CD4-positive, alpha-beta T cell treated with Interleukin-6 for 4 hours (primary cell): ENCODE data around the gene CORO7.
"Not testable (repeated sequence)": the region's sequence is repeated elsewhere in the genome, so short reads cannot be mapped to it uniquely, and the experiment has no call there.

ENCODE experiments used
- DNase-seq: peaks from one replicate; pipeline ENCODE4 v3.0.0-alpha.2; 2020; ENCODE audit warnings: mixed read lengths

CORO7 gene

GRCh38 chr16:4349332-4349731 lies 67.1 kb downstream of the CORO7 start:
- no peak for DNase-seq

- DNase-seq: no peak
Measured at GRCh38 chr16:4347765-4348509, 68.5 kb downstream of the CORO7 start.

- DNase-seq: no peak
Measured at GRCh38 chr16:4347010-4347409, 69.4 kb downstream of the CORO7 start.

DNA sequence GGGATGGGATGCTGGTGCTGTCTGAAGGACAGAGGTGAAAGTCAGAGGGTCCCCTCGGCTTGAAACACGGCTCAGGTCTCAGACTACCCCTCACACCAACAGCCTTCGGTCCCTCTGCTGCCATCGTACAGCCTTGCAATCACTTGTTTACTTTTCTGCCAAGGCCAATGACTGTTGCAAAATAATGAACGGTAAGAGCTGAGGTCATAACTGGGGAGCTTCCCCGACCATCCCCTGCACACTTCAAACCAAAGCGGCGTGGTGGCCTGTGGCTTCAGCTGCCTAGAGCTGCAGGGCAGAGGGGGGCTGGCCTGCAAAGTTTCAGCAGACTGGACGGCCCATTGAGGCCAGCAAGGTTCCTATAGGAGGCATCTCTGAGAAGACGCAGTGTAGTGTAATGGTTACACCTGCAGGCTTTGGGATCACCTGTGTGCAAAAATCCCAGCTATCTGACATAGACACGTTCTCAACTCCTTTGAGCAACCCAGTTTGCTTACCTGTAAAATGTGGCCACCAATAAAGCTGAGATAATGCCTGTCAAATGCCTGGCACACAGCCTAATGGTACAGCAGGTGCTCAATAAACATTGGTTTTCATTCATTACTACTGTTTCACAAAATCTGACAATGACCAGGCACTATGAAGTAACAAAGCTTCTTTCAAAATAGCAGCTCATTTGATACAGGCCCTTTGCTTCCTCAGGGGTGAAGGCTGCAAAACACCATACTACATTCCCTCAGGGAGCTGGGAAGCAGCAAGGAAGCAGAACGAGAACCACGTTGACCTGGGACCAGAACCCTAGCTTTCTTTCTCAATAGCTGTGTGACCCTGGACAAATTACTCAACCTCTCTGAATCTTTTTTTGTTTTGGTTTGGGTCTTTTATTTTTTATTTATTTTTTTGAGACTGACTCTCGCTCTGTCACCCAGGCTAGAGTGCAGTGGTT lies 70.3 kb downstream of the CORO7 start:
- no peak for DNase-seq

GRCh38 chr16:4344983-4345835 lies 71.2 kb downstream of the CORO7 start:
- DNase-seq: no peak

- not testable (repeated sequence) for DNase-seq
Measured at GRCh38 chr16:4344300-4344982, 72.0 kb downstream of the CORO7 start.

DNA sequence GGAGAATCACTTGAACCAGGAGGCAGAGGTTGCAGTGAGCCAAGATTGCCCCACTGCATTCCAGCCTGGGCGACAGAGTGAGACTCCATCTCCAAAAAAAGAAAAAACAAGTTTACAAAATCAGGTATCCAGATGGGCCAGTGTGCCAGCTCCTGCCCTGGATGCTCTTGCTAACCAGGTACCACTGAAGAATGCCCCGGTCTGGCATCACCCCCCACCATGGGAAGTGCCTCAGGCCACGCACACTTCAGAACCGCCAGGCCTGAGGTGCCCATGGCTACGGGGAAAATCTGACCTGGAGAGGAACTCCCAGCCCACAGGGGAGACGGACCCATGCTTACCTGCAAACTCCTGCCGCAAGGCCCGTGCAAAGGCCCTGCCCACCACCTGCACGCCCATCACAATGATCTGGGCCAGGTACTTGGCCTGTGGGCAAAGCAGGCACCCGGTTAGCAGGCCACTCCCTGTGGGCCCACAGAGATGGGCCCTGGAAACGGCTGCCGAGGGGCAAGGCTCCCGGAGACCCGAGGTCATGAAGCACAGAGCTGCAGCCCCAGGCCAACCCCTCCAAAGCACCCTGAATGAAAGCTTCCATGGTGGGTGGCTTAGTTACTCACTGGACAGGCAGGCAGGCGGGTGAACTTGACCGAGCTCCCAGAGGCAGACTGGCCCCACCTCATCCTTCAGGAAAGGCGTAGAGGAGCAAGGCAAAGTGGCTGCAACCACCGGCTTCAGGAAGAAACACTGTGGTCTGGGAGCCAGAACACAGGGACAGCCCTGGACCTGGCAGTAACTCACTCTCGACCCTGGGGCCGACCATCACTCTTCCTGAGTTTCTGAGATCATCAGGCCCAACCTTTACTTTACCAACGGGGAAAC lies 73.3 kb downstream of the CORO7 start:
- DNase-seq: no peak

DNA sequence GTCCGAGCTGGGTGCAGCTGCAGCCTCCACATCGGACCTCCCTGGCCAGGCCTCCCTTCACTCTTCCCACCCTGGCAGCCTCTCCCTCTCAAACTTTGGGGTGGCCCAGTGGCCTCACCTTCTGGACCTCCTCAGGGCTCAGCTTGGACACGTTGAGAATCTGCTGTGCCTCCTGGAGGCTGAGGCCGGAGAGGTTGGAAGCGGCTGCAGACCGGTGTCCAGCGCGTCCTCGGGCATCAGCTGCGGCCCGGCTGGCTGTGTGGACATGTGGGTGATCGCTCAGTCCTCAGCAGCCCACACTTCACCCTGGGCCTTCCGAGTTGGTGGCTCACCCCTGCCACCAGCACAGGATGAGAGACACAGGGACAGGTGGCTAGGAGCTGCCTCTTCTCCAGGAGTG lies 75.1 kb downstream of the CORO7 start:
- DNase-seq: no peak

DNA sequence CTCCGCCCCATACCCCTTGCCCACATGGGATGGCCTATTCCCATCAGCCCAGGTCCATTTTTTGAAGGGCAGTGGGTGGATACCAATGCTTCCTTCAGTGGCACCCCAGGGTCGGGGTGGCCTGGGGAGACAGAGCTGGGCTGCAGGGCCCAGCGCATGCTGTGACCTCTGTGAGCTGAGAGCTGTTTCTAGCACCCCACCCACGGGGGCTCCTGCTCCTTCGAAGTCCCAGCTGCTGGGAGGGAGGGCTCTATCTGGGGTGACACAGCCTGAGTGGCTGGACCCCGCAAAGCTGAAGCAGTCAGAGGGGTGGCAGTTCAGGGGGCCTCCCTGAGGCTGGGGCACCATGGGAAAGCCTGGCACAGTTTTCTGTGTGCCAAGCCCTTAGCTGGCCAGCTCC lies 76.0 kb downstream of the CORO7 start:
- no peak for DNase-seq

DNA sequence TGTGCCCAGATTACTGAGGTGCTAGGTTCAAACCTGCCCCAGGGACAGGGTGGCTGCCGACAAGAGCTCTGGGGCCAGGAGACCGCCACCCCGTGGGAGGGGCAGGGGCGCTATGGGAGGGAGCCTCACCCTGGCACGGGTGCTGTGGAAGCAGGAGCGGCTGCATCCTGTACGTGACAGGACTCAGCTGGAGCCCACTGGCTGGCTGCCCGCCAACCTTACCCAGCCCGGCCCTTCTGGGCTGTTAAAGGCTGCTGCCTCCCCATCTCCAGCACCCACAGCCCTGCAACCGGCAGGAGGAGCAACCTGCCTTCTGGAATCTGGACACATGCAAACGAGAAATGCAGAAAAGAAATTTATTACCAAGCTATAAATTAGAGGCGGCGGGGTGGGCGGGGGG lies 76.5 kb downstream of the CORO7 start:
- DNase-seq: no peak

DNA sequence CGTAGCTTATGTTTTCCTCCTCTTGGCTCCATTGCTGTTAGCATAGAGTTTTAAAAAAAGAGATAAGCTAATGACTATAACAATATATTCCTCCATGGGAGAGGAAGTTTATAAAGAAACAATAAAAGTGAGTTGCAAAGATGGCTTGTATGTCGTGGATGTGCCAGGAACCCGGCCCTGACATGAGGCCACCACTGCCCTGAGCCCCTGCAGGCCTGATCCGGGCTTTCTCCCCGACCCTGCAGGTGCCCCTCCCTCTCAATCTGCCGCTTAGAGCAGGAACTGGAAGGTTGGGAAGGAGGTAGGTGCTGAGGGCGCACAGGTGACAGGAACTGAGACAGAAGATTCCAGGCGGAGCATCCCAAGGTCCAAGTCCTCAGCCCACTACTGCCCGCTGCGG lies 76.9 kb downstream of the CORO7 start:
- no peak for DNase-seq

GRCh38 chr16:4338712-4339299 lies 77.6 kb downstream of the CORO7 start:
- DNase-seq: no peak

DNA sequence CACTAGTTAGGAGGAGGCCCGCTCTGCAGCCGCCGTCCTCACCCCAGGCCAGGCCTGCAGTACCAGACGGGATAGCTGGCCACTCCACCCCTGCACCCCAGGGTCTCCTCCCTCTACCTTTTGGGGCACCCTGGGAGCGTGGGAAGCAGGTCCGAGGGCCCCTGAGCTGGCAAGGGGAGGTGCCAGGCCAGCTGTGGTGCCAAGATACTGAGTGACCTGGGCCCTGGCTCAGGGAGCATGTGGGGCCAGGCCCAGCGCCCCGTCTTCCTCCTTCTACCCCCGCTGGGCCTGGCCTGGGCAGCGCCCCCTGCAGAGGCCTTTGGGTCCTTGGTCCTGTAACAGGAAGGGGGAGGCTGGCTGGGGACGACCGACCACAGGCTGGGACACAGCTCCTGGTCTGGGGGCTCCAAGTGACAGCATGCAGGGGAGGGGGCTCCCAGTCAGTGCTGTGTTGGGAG lies 78.2 kb downstream of the CORO7 start:
- DNase-seq: no peak

GRCh38 chr16:4337540-4338088 lies 78.8 kb downstream of the CORO7 start:
- no peak for DNase-seq

DNA sequence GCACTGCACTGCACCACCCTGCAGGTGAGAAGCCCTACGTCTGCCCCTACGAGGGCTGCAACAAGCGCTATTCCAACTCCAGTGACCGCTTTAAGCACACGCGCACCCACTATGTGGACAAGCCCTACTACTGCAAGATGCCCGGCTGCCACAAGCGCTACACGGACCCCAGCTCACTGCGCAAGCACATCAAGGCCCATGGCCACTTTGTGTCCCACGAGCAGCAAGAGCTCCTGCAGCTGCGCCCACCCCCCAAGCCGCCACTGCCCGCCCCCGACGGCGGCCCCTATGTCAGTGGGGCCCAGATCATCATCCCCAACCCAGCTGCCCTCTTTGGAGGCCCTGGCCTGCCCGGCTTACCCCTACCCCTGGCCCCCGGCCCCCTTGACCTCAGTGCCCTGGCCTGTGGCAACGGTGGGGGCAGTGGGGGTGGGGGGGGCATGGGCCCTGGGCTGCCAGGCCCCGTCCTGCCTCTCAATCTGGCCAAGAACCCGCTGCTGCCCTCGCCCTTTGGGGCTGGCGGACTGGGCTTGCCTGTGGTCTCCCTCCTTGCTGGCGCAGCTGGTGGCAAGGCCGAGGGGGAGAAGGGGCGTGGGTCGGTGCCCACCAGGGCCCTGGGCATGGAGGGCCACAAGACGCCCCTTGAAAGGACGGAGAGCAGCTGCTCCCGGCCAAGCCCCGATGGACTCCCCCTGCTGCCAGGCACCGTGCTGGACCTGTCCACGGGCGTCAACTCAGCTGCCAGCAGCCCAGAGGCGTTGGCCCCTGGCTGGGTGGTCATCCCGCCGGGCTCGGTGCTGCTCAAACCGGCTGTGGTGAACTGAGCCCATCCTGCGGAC lies 79.5 kb downstream of the CORO7 start:
- DNase-seq: no peak

- no peak for DNase-seq
Measured at GRCh38 chr16:4334724-4335495, 81.5 kb downstream of the CORO7 start.

DNA sequence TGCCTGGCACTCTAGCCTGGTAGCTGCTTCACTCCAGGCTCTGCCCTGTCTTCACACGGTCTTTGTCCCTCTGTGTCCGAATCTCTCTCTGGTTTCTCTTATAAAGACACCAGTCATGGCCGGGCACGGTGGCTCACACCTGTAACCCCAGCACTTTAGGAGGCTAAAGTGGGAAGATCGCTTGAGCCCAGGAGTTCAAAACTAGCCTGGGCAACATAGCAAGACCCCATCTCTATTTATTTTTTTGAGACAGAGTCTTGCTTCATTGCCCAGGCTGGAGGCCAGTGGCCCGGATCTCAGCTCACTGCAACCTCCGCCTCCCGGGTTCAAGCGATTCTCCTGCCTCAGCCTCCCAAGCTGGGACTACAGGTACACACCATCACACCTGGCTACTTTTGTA lies 82.7 kb downstream of the CORO7 start:
- not testable (repeated sequence) for DNase-seq

DNA sequence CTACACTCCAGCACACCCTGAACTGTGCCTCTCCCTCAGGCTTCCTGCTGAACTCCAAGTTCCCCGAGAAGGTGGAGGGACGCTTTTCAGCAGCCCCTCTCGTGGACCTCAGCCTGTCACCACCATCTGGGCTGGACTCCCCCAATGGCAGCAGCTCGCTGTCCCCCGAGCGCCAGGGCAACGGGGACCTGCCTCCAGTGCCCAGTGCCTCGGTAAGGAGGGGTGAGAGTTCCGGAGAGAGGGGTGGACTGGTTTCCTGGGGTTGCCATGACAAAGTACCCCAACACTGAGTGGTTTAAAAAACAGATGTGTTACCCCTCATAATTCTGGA lies 83.1 kb downstream of the CORO7 start:
- no peak for DNase-seq
